ENCODE measurements around the gene HAL.
A peak's percentile ranks its signal among the peaks of the same experiment; 100 is the strongest.
"Not testable (repeated sequence)": the region's sequence is repeated elsewhere in the genome, so short reads cannot be mapped to it uniquely, and the experiment has no call there.

The HAL gene

GRCh38 chr12:95974358-95974757 lies 21.8 kb downstream of the HAL start:
- DNase-seq: no peak

- no peak for DNase-seq
Observed at GRCh38 chr12:95972832-95973456, 23.2 kb downstream of the HAL start.

- DNase-seq: no peak
Observed at GRCh38 chr12:95970905-95971304, 25.2 kb downstream of the HAL start.

- not testable (repeated sequence) for DNase-seq
Observed at GRCh38 chr12:95969116-95969515, 27.0 kb downstream of the HAL start.

- DNase-seq: no peak
Observed at GRCh38 chr12:95967301-95967700, 28.8 kb downstream of the HAL start.

GRCh38 chr12:95966287-95966870 lies 29.8 kb downstream of the HAL start:
- no peak for DNase-seq

GRCh38 chr12:95963096-95963495 lies 33.0 kb downstream of the HAL start:
- no peak for DNase-seq

GRCh38 chr12:95962222-95962621 lies 33.9 kb downstream of the HAL start:
- no peak for DNase-seq

GRCh38 chr12:95960241-95960640 lies 35.9 kb downstream of the HAL start:
- DNase-seq: no peak

GRCh38 chr12:95959107-95959506 lies 37.0 kb downstream of the HAL start:
- DNase-seq: peak in 1 of 2 experiments; percentile 24

GRCh38 chr12:95956557-95957145 lies 39.5 kb downstream of the HAL start:
- no peak for DNase-seq

- DNase-seq: no peak
Observed at GRCh38 chr12:95955549-95956159, 40.5 kb downstream of the HAL start.

GRCh38 chr12:95953000-95953399 lies 43.1 kb downstream of the HAL start:
- DNase-seq: no peak

GRCh38 chr12:95951515-95951914 lies 44.6 kb downstream of the HAL start:
- no peak for DNase-seq

GRCh38 chr12:95949477-95950206 lies 46.5 kb downstream of the HAL start:
- no peak for DNase-seq

GRCh38 chr12:95944108-95944704 lies 51.9 kb downstream of the HAL start:
- DNase-seq: no peak

- peak in 1 of 2 experiments; percentile 39 for DNase-seq
Observed at GRCh38 chr12:95943330-95943842, 52.8 kb downstream of the HAL start, which contains the start of gene AMDHD1. Gene AMDHD1, plus strand, starts transcription at chr12:95943331. Its CDS starts 68 bp downstream, at chr12:95943399.

- peak; percentile 52 to 69 for DNase-seq
Observed at GRCh38 chr12:95942524-95943329, 53.4 kb downstream of the HAL start, which contains the start of gene CCDC38. Gene CCDC38, minus strand, starts transcription at chr12:95942614. Its CDS starts 6,105 bp downstream, at chr12:95936509.

- peak in 1 of 2 experiments; percentile 12 for DNase-seq
Observed at GRCh38 chr12:95942101-95942523, 54.0 kb downstream of the HAL start.

- DNase-seq: no peak
Observed at GRCh38 chr12:95940514-95940913, 55.6 kb downstream of the HAL start.
